ENCODE results near the gene TAF1C.
"Not testable (repeated sequence)": the region's sequence is repeated elsewhere in the genome, so short reads cannot be mapped to it uniquely, and the experiment has no call there.

TAF1C gene

GRCh38 chr16:84209989-84210388 is 23.1 kb upstream of the TAF1C start:
- no peak for DNase-seq (ENCODE audit: extremely low read depth in 1 of 2, low read depth in 1 of 2)

- no peak for DNase-seq (ENCODE audit: extremely low read depth in 1 of 2, low read depth in 1 of 2)
These were observed 21.0 kb upstream of the TAF1C start for GRCh38 chr16:84207879-84208278.

GRCh38 chr16:84207251-84207650 is 20.4 kb upstream of the TAF1C start:
- no peak for DNase-seq (ENCODE audit: extremely low read depth in 1 of 2, low read depth in 1 of 2)

- no peak for DNase-seq (ENCODE audit: extremely low read depth in 1 of 2, low read depth in 1 of 2)
These were observed 19.3 kb upstream of the TAF1C start for GRCh38 chr16:84205976-84206691.

GRCh38 chr16:84205123-84205522 is 18.3 kb upstream of the TAF1C start:
- not testable (repeated sequence) for DNase-seq (ENCODE audit: extremely low read depth in 1 of 2, low read depth in 1 of 2)

GRCh38 chr16:84204551-84204950 is 17.7 kb upstream of the TAF1C start:
- not testable (repeated sequence) for DNase-seq (ENCODE audit: extremely low read depth in 1 of 2, low read depth in 1 of 2)

GRCh38 chr16:84199861-84200260 is 13.0 kb upstream of the TAF1C start:
- no peak for DNase-seq (ENCODE audit: extremely low read depth in 1 of 2, low read depth in 1 of 2)

- no peak for DNase-seq (ENCODE audit: extremely low read depth in 1 of 2, low read depth in 1 of 2)
These were observed 12.2 kb upstream of the TAF1C start for GRCh38 chr16:84199097-84199496.

GRCh38 chr16:84198401-84198800 is 11.5 kb upstream of the TAF1C start:
- DNase-seq (ENCODE audit: extremely low read depth in 1 of 2, low read depth in 1 of 2), result no peak

- no peak for DNase-seq (ENCODE audit: extremely low read depth in 1 of 2, low read depth in 1 of 2)
These were observed 10.7 kb upstream of the TAF1C start for GRCh38 chr16:84197466-84198128.

- no peak for DNase-seq (ENCODE audit: extremely low read depth in 1 of 2, low read depth in 1 of 2)
These were observed 10.0 kb upstream of the TAF1C start for GRCh38 chr16:84196727-84197394.

- DNase-seq (ENCODE audit: extremely low read depth in 1 of 2, low read depth in 1 of 2), result no peak
These were observed 9.2 kb upstream of the TAF1C start for GRCh38 chr16:84196101-84196500.

- DNase-seq (ENCODE audit: extremely low read depth in 1 of 2, low read depth in 1 of 2), result no peak
These were observed 8.6 kb upstream of the TAF1C start for GRCh38 chr16:84195201-84196093.

GRCh38 chr16:84194470-84195200 is 7.8 kb upstream of the TAF1C start:
- no peak for DNase-seq (ENCODE audit: extremely low read depth in 1 of 2, low read depth in 1 of 2)

GRCh38 chr16:84194018-84194417 is 7.2 kb upstream of the TAF1C start:
- DNase-seq (ENCODE audit: extremely low read depth in 1 of 2, low read depth in 1 of 2), result no peak

- DNase-seq (ENCODE audit: extremely low read depth in 1 of 2, low read depth in 1 of 2), result no peak
These were observed 6.6 kb upstream of the TAF1C start for GRCh38 chr16:84193480-84193879.

GRCh38 chr16:84191466-84191865 is 4.6 kb upstream of the TAF1C start:
- DNase-seq (ENCODE audit: extremely low read depth in 1 of 2, low read depth in 1 of 2), result no peak

- no peak for DNase-seq (ENCODE audit: extremely low read depth in 1 of 2, low read depth in 1 of 2)
These were observed 4.0 kb upstream of the TAF1C start, which contains the start of gene ADAD2 for GRCh38 chr16:84190731-84191388. ADAD2 (plus strand) TSS chr16:84191157; CDS start chr16:84191231, 74 bp downstream.

- DNase-seq (ENCODE audit: extremely low read depth in 1 of 2, low read depth in 1 of 2), result no peak
These were observed 2.1 kb downstream of the TAF1C start for GRCh38 chr16:84184775-84185174.

Measured in activated CD8-positive, alpha-beta memory T cell treated with anti-CD3 and anti-CD28 coated beads for 1 hour (primary cell).